Measurements from ENCODE around the gene DNAJC21. TPM values are rescaled to one million over a fixed set of nuclear protein-coding genes. Genes with fewer than 3 reads are reported as not detected.
"Not testable (repeated sequence)": the region's sequence is repeated elsewhere in the genome, so short reads cannot be mapped to it uniquely, and the experiment has no call there.

DNAJC21 gene
- total and polyA plus RNA-seq, 3 donors from 2014 or later = 58.3 to 75.4 (median 63.0) TPM

- intact Hi-C loops (cut with DNase I; ENCODE audit: low total_unique reads) = no loop called here
- no peak for DNase-seq
- no peaks in the 10 kb centered on the region for H3K27me3 ChIP-seq
- no peaks in the 10 kb centered on the region for H3K9me3 ChIP-seq
- TF ChIP-seq CTCF (IDR thresholded peaks at IDR 0.05) (no peak), POLR2A (IDR thresholded peaks at IDR 0.05) (no peak)
- no peak overlapping the region for H3K4me3 ChIP-seq
- H3K27ac ChIP-seq = no peak overlapping the region
- H3K36me3 ChIP-seq (ENCODE audit: low read depth, missing control alignments) = no peaks in the 10 kb centered on the region
- WGBS, 2 donors = 91 to 100% methylated on average over 4 of the region's 4 CpGs
- H3K4me1 ChIP-seq = no peaks in the 10 kb centered on the region
These were observed 38.2 kb downstream of the DNAJC21 start for GRCh38 chr5:34967540-34967939.

GRCh38 chr5:34968258-34968657, 38.9 kb downstream of the DNAJC21 start:
- WGBS, 2 donors = 98 to 100% methylated on average over 1 to 2 of the region's 2 CpGs
- no peaks in the 10 kb centered on the region for H3K27me3 ChIP-seq
- intact Hi-C loops (cut with DNase I; ENCODE audit: low total_unique reads) = no loop called here
- no peaks in the 10 kb centered on the region for H3K36me3 ChIP-seq (ENCODE audit: low read depth, missing control alignments)
- no peaks in the 10 kb centered on the region for H3K4me1 ChIP-seq
- no peak for DNase-seq
- TF ChIP-seq POLR2A (IDR thresholded peaks at IDR 0.05) (no peak), CTCF (IDR thresholded peaks at IDR 0.05) (no peak)
- H3K27ac ChIP-seq = no peak overlapping the region
- H3K4me3 ChIP-seq = no peak overlapping the region
- no peaks in the 10 kb centered on the region for H3K9me3 ChIP-seq

- intact Hi-C loops (cut with DNase I; ENCODE audit: low total_unique reads) = no loop called here
- no peaks in the 10 kb centered on the region for H3K36me3 ChIP-seq (ENCODE audit: low read depth, missing control alignments)
- DNase-seq = no peak
- no peak overlapping the region for H3K4me3 ChIP-seq
- no peaks in the 10 kb centered on the region for H3K4me1 ChIP-seq
- no peak overlapping the region for H3K27ac ChIP-seq
- no peaks in the 10 kb centered on the region for H3K27me3 ChIP-seq
- no peaks in the 10 kb centered on the region for H3K9me3 ChIP-seq
- WGBS, 2 donors = 69 to 82% methylated on average over 1 of the region's 1 CpG
- TF ChIP-seq CTCF (IDR thresholded peaks at IDR 0.05) (no peak), POLR2A (IDR thresholded peaks at IDR 0.05) (no peak)
These were observed 41.2 kb downstream of the DNAJC21 start for GRCh38 chr5:34970552-34970951.

- H3K27ac ChIP-seq; H3K4me1 ChIP-seq; H3K27me3 ChIP-seq; DNase-seq; H3K4me3 ChIP-seq; intact Hi-C loops (cut with DNase I; ENCODE audit: low total_unique reads); H3K36me3 ChIP-seq (ENCODE audit: low read depth, missing control alignments); H3K9me3 ChIP-seq: not testable (repeated sequence)
- WGBS, 2 donors = 89 to 90% methylated on average over 2 to 3 of the region's 4 CpGs
These were observed 42.3 kb downstream of the DNAJC21 start for GRCh38 chr5:34971655-34972054.

GRCh38 chr5:34976347-34976746, 47.0 kb downstream of the DNAJC21 start:
- intact Hi-C loops (cut with DNase I; ENCODE audit: low total_unique reads) = no loop called here
- Histone ChIP-seq H3K4me1 (no peaks in the 10 kb centered on the region), H3K27ac (no peak overlapping the region), H3K9me3 (no peaks in the 10 kb centered on the region), H3K27me3 (no peaks in the 10 kb centered on the region), H3K4me3 (no peak overlapping the region), H3K36me3 (ENCODE audit: low read depth, missing control alignments) (no peaks in the 10 kb centered on the region)
- DNase-seq = no peak
- WGBS, 2 donors = 88 to 90% methylated on average over 5 of the region's 5 CpGs
- TF ChIP-seq CTCF (IDR thresholded peaks at IDR 0.05) (no peak), POLR2A (IDR thresholded peaks at IDR 0.05) (no peak)

Measured in testis (tissue), 3 donors.